Pancreas (tissue), 10 donors: ENCODE results near the gene KLHL5. TPM values are rescaled to one million over a fixed set of nuclear protein-coding genes. Genes with fewer than 3 reads are reported as not detected.

ENCODE experiments used
- ATAC-seq, 4 donors: fragments of 200-7000 bp; cut with Tn5 transposase; one replicate each; pipeline versions ENCODE4 v1.8.0 to v1.9.1; 2020; ENCODE audit warnings: mild to moderate bottlenecking in 4 of 4, moderate library complexity in 4 of 4
- DNase-seq, 6 donors: peaks; one replicate each; pipeline ENCODE4 v3.0.0-alpha.2; 2020
- FAIRE-seq: peaks from 2 replicates; lab custom pipeline; 2012; peaks lifted over from hg19 to GRCh38; lab: Jason Lieb, UNC
- H3K27ac ChIP-seq, 4 donors: fragments of 200-600 bp; sonication (generic); 1 replicate in 3 of 4; 2 replicates in 1 of 4; pipeline versions ENCODE4 v1.5.0 to v1.8.0; 2020
- H3K27me3 ChIP-seq, 4 donors: fragments of 200-600 bp; one replicate each; pipeline ENCODE4 v1.8.0; 2021
- H3K36me3 ChIP-seq, 3 donors: fragments of 200-600 bp; sonication (generic) in 1 of 3; one replicate each; pipeline versions ENCODE4 v1.5.0 to v1.8.0; 2020 to 2021
- H3K4me1 ChIP-seq, 3 donors: fragments of 200-600 bp; one replicate each; pipeline ENCODE4 v1.8.0; 2021
- H3K4me3 ChIP-seq, 4 donors: fragments of 200-600 bp; sonication (generic) in 2 of 4; one replicate each; pipeline versions ENCODE4 v1.5.0 to v1.8.0; 2020 to 2021
- H3K9me3 ChIP-seq, 4 donors: fragments of 200-600 bp; one replicate each; pipeline ENCODE4 v1.8.0; 2021
- WGBS, 2 donors: extraction: QIAGEN DNeasy Blood & Tissue Kit; methylation state at CpG; one replicate each; pipeline ENCODE4 v1.1.7; 2013; 5-methylcytosine and 5-hydroxymethylcytosine counted together
- intact Hi-C, 3 donors: fragments of 100-400 bp; cut with DNase I; formaldehyde crosslinking; loops; one replicate each; pipeline versions ENCODE4 v1.11.1 to v1.14.2; 2022
- polyA plus RNA-seq, 2 donors: library from polyadenylated mRNA; stranded (reverse); fragments of 200-250 nt; gene quantifications; one replicate each; pipeline ENCODE4 v1.2.3, GENCODE V29; 2013
- total RNA-seq, 6 donors: library from RNA; stranded (reverse); fragmentation: NEBNext Ultra II Directional in 4 of 6; extraction: Animal tissue kit (Norgen Biotek cat#: 25700) in 4 of 6; gene quantifications; one replicate each; pipeline versions ENCODE4 v1.2.1 to v1.2.4, GENCODE V29; 2021 to 2023
- TF ChIP-seq, protein P1 (sequence below), 4 donors: fragments of 200-600 bp; sonication (generic) in 3 of 4; IDR thresholded peaks; one replicate each; pipeline versions ENCODE4 v1.5.0 to v1.8.0; 2021; ENCODE audit warnings: antibody characterized with exemption in 4 of 4
- donor health status: healthy with polysubstance abuse.
- donor health status: DM: no; HTN: no; CAD: no; lungs with moderate emphysema.
- donor health status: DM: no; HTN: no; CAD: no.
- donor health status: control.
- donor health status: control.
- donor health status: Bipolar disorder and iron deficiency.
- donor health status: DM: yes; HTN: yes; CAD: no.
- donor health status: DM: no; HTN: no; CAD: no.
- donor health status: DM: no; HTN: no; CAD: no.
- donor health status: DM: yes; HTN: yes; CAD: no.

Gene KLHL5
- total and polyA plus RNA-seq, 8 donors = 5.3 to 34.6 (median 9.3) TPM

DNA sequence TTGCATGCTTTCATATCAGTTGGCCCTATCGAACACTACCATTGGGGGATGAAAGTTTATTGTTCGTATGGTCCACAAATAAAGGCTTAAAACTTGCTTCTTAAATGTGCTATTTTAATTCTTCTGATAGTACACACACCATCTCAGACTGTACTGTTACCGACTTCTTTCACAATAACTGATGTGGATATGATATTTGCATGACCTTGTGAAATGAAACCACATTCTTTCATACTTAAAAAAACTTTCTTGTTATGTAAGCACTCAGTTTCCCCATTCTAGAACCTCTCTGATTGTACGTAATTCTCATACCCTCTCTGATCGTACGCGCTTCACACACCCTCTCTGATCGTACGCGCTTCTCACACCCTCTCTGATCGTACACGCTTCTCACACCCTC, 108.3 kb downstream of the KLHL5 start:
- ATAC-seq = no peak
- WGBS, 2 donors = 90 to 91% methylated on average over 12 of the region's 12 CpGs
- Histone ChIP-seq H3K36me3 (no peaks in the 10 kb centered on the region), H3K4me3 (no peak overlapping the region), H3K9me3 (no peaks in the 10 kb centered on the region), H3K27me3 (no peaks in the 10 kb centered on the region), H3K27ac (no peak overlapping the region), H3K4me1 (no peaks in the 10 kb centered on the region)
- no peak for DNase-seq
- FAIRE-seq = no peak
- TF ChIP-seq, protein P1, sequence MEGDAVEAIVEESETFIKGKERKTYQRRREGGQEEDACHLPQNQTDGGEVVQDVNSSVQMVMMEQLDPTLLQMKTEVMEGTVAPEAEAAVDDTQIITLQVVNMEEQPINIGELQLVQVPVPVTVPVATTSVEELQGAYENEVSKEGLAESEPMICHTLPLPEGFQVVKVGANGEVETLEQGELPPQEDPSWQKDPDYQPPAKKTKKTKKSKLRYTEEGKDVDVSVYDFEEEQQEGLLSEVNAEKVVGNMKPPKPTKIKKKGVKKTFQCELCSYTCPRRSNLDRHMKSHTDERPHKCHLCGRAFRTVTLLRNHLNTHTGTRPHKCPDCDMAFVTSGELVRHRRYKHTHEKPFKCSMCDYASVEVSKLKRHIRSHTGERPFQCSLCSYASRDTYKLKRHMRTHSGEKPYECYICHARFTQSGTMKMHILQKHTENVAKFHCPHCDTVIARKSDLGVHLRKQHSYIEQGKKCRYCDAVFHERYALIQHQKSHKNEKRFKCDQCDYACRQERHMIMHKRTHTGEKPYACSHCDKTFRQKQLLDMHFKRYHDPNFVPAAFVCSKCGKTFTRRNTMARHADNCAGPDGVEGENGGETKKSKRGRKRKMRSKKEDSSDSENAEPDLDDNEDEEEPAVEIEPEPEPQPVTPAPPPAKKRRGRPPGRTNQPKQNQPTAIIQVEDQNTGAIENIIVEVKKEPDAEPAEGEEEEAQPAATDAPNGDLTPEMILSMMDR (IDR thresholded peaks at IDR 0.05) = no peak
- intact Hi-C loops = no loop called here

Other genes with a start within 250 kb of the KLHL5 start
- 1 to 10 TPM in 2 of 6 donors, under 1 TPM in 4; 0.19 to 3.9 (median 0.81) TPM for gene TLR6, start 205.4 kb upstream of the KLHL5 start, total RNA-seq
- gene TLR6, start 205.4 kb upstream of the KLHL5 start, polyA plus RNA-seq = under 1 TPM; 0.07 to 0.11 TPM
- gene FAM114A1, start 194.4 kb upstream of the KLHL5 start, total RNA-seq = 10 to 100 TPM; 18.0 to 42.8 (median 21.9) TPM
- gene FAM114A1, start 194.4 kb upstream of the KLHL5 start, polyA plus RNA-seq = 1 to 10 TPM; 8.0 to 8.2 TPM
- 1 to 10 TPM in 1 of 6 donors, under 1 TPM in 5; 0.08 to 1.8 (median 0.53) TPM for gene TMEM156, start 29.8 kb upstream of the KLHL5 start, total RNA-seq
- gene TMEM156, start 29.8 kb upstream of the KLHL5 start, polyA plus RNA-seq = under 1 TPM; 0.49 to 0.57 TPM
- gene WDR19, start 120.3 kb downstream of the KLHL5 start, total RNA-seq = 10 to 100 TPM in 5 of 6 donors, 1 to 10 TPM in 1; 6.3 to 21.6 (median 12.8) TPM
- 10 to 100 TPM; 22.8 to 41.3 TPM for gene WDR19, start 120.3 kb downstream of the KLHL5 start, polyA plus RNA-seq